Tongue (tissue), 2 donors: ENCODE results near the gene KIAA1614. TPM values are rescaled to one million over a fixed set of nuclear protein-coding genes. Genes with fewer than 3 reads are reported as not detected.

Experiments used
- DNase-seq: peaks from one replicate; pipeline ENCODE4 v3.0.0-alpha.2; 2015
- total RNA-seq: library from RNA; depleted of rRNA; stranded (reverse); fragments of >200 nt; gene quantifications from one replicate; pipeline ENCODE4 v1.2.3, GENCODE V29; 2014

The KIAA1614 gene
- total RNA-seq, 1 donor from 2014 or later, result 10.2 TPM

DNA sequence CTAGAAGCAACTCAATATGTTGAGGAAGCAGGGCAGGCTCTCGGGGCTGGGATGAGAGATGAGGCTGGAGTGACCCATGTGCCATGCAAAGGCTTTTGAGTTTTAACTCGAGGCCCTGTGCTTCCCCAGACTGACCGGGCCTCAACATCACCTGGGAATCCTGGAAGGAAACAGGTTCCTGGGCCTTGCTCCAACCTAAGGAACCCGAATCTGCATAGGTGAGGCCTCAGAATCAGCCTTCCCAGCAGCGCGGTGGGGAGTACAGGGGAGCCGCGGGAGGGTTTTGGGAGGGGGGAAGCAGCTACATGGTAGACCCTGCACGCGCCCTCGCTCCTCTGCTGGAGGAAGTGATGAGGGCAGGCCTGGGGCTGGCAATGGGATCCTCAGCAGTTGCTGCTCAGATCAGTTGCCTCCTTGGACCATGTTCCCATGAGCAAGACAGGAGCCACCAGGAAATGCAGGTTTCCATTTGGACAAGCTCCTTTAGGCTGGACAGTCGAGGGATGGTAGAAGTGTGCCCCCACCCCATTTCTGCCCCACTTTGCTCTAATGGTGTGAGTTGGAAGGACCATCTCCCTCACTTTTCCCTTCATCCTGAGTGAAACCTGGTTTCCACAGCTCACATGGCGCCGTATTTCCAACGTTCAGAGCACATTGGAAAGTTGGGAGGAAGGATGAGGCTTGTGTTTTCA is 4.5 kb upstream of the KIAA1614 start:
- no peak for DNase-seq

DNA sequence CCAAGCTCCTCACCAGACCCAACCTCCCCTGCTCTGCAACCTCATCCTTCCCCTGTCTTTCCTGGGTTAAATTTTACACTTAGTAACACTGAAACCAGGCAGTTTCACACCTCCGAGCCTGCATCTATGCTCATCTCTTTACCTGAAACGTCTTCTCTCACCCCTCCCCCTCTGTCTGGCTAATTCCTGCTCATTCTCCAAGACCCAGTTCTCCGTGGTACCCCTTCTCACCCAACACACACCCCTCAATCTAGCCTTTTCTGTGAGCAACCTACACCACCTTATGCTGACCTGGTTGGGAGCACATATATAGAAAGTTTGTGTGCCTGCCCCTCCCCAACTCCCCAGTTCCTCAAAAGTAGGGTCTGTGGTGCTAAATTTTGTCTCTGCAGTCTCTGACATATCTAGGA is 3.7 kb upstream of the KIAA1614 start:
- DNase-seq, result no peak

DNA sequence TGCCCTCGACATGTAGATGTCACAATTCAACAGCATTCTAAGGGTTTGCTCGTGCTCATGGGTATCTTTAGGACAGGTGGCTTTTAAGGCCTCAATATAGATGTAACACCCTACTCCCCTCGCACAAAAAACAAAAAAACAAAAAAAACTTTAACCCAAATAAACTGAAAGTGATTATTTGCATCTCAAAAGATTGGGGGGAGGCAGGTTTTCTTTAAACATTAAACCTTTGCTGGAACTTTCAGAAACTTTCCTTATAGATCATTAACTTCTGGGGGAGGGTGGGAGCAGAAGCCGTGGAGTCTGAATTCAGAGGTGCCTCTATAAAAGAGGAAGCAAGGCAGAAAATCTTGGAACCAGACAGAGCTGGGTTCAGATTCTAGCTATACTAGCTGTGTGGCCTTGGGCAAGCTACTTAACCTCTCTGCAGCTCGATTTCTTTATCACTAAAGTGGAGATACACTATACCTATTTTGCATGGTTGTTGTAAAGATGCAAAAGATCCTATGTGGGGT is 3.2 kb upstream of the KIAA1614 start:
- DNase-seq, result no peak

DNA sequence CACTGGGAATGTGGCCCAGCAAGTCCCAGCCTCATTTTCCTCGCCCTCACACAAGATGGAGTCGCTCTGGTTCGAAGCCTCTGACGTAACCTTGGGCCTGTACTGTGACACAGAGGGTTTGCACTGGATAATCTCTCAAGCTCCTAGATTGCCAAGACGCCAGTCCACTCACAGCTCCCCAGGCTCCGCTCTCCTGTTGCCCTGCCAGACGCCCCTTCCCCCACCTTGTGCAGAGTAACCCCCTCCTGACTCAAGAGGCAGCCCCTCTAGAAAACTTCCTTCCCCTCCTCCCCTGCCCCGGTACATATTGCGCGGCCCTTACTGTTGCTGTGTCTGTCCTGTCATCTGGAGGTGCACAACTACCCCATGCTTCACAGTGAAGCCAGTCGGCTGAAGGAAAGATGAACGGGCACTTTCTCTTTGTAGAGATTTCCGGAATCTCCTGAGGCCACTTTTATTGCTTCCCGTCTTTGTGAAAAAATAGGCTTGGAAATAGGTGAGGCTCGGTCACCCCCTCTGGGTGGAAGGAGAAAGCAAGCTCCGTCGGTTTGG is 981 bp upstream of the KIAA1614 start:
- peak; percentile 61 for DNase-seq

DNA sequence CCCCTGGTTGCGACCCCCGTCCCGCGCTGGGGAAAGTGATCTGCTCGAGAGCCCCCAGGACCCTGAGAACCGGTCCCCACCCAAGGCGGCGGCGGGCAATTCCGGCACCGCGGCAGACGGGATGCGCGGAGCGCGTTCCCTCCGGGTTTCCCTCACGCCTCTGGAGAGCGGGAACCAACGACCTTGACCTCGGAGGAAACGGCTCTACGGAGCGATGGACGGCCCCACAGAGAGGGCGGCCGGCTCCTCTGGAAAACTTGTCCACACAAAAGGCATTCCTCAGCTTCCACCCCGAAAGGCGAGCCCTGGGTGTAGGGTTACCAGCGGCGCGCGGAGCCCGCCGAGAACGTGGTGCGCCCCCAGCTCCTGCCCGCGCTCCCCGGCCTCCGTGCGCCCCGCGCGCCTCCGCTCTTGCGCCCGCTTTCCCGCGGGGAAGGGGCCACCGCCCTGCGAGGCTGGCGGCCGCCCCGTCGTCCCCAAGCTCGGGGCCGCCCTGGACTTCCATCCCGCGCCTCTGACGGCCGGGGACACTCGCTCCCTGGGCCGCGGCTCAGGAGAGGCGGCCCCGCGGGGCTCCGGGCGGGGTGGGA is 391 bp upstream of the KIAA1614 start:
- DNase-seq, result peak; percentile 79

DNA sequence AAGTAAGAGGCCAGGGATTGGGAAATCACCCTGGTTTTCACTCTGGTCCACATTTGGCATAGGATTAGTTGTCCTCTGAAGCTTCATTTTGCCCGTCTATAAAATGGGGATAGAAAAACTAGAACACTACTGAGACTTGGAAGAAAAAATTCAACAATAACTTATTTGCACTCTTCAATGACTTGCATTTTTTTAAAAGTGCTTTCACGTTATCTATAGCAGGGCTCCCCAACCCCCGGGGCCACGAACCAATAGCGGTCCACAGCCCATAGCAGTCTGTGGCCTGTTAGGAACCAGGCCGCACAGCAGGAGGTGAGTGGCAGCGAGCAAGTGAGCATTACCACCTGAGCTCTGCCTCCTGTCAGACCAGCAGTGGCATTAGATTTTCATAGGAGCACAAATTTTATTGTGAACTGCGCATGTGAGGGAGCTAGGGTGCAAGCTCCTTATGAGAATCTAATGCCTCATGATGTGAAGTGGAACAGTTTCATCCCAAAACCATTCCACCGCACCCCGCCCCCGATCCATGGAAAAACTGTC is 2.8 kb downstream of the KIAA1614 start:
- DNase-seq, result no peak

DNA sequence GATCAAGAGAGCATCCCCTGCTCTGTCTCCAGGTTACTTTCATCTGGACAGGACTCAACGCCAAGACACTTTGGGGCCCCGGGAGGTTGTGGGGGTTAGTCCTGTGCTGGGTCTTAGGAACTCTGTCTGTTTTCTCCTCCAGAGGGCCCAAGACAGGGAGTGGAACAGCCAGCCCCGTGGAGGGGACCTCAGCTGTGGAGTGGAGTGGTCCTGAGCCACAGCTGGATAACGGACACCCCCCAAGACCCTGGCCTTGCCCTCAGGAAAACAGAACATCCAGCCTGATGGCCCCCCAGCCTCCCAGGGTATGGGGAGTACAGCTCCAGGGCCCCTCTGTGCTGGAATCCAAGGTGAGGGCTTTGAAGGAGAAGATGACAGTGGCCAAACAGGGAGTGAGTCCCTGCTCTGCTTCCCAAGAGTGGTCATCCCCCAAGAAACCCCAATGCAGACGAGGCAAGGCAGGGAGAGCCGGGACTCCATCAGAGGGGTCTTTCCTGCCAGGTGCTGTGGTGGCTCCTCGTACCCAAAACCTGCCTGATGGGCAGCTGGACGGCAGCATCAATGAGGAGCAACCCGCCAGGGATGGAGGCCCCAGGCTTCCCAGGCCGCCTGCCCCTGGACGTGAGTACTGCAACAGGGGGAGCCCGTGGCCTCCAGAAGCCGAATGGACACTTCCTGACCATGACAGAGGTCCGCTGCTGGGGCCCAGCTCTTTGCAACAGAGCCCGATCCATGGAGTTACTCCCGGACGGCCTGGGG is 3.5 kb downstream of the KIAA1614 start:
- no peak for DNase-seq

DNA sequence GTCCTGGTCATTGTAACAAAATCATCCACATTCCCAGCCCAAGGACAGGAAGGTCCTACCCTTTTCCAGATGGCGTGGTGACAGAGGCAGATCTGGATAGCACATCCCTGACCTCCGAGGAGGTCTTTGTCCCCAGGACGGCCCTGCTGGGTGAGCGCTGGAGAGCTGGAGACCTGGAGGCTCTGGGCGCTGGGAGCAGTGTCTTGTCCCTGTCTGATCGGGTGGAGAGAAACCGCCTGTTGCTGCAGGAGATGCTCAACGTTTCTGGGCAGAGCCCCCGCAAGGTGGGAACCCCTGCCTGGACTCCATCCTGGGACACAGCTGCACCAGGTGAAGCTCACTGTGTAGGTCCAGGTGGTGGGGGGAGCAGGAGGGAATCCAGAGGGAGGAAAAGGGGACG is 4.1 kb downstream of the KIAA1614 start:
- no peak for DNase-seq

DNA sequence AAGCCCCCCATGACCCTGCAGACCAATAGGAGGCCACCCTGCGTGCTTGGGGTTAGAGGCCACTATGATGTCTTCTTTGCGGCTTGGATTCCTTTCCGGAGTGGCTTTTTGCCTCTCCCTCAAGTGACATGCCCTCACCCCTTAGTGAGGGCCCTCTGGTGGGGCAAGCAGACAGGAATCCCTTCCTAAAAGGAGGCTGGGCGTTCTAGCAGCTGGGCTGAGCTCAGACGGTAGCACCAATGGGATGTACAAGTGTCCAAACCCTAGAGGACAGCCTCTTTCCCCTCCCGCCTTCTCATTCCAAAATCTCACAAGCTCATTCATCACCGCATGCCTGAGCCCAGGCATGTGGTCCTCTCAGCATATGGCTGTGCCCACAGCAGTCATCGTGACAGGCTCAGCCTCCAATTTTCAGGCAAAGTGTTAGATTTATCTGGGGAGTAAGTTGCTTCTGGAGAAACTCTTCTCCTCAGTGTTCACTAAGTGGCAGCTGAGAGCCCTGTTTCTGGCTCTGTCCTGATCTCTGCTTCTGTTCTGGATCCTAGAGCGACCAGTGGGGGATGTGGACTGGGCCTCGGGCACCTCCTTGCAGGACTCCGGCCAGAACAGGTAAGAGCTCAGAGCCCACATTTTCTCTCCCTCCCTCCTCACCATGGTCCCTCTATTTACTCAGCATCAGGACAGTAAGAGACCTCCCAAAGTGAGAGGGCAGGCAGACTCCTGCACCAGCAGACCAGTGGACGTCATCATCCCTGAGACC is 4.8 kb downstream of the KIAA1614 start:
- peak; percentile 60 for DNase-seq

DNA sequence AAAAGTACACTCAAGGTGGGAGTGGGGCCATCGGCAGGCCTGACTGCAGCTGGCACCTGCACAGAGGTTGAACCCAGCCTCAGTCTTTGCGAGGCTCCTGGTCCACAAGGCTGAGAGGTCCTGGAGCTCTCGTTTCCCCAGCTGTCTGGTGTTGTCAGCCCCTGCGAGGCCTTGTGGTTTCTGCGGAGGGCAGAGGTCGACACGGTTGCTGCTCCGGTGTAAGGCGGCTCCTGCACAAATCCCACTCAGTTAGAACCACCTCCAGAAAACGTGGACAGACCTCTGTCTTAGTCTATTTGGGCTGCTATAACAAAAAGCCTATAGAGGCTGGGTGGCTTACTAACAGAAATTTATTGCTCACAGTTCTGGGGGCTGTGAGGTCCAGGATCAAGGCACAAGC is 5.8 kb downstream of the KIAA1614 start:
- DNase-seq, result no peak

DNA sequence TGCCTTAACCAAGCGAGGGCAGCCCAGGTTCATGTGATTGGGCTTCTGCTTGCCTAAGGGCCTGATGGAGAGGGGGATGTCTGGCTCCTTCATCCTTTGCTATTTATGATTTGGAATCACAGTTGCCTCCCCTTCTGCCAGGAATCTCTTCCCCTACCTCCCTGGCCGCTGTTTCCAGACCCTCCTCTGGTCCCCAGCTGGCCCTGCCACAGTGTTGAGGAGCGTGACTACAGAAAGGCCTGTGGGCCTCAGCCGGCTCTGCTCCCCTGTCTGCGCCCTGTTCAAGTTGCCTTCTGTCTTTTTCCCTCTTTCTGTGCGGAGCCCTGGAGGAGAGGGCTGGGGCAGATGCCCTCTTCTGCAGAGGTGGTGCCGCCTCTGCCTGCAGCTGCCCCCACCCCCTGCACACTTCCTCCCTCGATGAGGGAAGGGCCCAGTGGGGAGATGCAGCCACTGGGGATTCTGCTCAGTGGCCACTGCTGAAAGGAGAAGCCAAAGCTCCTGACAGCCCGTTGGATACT is 6.5 kb downstream of the KIAA1614 start:
- no peak for DNase-seq

DNA sequence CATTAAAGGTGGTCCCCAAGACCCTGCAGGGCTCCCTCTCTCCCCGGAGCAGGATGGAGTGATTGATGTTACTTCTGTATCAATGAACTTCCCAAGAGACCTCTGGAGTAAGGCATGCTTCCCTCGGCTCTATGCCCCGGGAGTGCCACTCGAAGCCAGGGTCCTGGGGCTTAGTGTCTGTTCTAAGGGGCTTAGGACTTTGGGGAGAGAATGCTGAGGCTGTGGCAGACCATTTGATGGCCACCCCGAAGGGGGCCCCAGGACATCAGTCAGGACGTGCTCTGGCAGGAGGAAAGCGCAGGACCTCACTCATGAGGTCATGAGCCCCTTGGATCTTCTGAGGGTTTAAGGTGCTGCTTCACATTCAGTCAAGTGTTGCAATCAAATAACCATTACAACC is 7.5 kb downstream of the KIAA1614 start:
- DNase-seq, result no peak

DNA sequence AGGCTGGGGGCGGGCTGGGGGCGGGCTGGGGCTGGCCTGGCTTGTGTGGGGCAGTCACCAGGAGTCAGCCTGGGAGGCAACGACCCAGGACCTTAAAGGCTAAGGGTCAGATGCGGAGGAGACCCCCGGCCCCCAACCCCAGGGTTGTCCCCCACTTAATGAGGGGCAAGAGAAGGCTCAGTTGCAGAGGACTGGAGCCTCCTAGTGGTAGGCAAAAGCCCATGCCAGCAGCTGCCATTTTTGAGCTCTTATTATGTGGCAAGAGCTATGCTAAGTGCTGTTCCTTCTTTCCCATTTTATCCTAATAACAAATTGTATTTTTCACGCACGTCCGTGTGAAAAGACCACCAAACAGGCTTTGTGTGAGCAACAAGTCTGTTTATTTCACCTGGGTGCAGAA is 8.0 kb downstream of the KIAA1614 start:
- no peak for DNase-seq

DNA sequence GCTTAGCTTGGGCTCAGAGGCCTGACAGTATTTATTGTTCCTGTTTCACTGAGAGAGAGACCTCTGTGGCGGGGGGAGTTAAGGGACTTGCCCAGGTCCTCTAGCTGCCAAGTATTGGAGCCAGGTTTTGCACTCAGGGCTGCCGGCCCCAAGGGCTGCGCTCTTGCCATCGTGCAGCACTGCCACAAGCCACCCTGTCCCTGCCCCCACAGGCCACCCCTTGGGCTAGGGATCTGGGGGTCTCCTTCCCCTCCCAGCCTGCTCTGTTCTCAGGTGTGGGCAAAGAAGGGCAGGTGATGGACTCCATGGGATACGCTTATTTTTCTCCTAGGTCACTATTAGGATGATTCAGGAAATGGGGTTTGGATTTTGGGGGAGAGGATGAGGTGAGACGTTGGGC is 8.7 kb downstream of the KIAA1614 start:
- no peak for DNase-seq

DNA sequence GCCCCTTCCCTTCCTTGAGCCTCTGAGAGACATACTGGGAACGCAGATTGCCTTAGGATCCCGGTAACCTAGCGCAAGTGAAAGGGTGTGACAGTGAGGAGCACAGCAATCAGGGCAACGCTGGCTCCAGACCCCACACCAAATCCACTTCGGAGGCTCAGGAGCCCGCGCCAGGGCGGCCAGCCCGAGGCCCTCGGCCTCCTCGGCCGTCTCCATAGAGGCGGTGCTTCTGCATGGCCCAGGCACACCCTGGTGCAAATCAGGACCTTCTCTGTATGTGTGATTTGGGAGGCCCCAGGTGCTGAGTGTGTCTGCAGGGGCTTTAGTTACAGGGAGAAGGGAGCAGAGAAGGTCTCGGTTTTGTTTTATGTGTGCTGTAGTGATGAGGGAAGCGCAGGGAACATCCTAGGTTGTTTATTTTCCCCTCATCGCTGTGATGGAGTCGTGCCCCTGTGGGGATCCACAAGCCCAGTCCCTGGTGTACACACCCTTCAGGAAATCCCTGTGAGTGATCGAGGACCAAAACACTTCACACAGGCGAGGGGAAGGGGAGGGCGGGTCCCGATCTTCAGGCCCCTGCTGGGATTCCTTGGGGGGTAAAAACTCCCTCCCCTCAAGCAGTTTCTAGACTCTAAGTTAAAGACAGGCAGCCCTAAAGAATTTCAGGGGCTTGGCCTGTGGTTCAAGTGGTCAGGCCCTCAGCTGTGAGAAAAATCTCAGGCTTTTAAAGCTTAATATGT is 9.4 kb downstream of the KIAA1614 start:
- no peak for DNase-seq

DNA sequence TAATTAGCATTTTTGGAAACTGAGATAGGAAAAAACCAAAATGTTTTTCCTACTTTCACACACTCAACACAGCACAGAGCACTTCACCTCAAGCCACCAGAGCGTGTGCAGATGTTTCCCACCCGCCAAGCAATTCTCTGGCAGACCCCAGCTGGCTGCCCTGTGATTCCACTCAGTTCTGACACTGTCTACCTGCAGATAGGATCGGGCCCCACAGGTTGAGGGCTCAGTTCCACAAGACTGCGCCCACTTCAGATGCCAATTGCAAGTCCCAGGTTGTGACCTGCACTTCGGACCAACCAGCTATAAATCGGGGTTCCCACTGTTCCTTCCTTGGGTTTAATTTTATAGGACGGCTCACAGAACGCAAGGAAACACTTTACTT is 9.9 kb downstream of the KIAA1614 start:
- DNase-seq, result no peak

DNA sequence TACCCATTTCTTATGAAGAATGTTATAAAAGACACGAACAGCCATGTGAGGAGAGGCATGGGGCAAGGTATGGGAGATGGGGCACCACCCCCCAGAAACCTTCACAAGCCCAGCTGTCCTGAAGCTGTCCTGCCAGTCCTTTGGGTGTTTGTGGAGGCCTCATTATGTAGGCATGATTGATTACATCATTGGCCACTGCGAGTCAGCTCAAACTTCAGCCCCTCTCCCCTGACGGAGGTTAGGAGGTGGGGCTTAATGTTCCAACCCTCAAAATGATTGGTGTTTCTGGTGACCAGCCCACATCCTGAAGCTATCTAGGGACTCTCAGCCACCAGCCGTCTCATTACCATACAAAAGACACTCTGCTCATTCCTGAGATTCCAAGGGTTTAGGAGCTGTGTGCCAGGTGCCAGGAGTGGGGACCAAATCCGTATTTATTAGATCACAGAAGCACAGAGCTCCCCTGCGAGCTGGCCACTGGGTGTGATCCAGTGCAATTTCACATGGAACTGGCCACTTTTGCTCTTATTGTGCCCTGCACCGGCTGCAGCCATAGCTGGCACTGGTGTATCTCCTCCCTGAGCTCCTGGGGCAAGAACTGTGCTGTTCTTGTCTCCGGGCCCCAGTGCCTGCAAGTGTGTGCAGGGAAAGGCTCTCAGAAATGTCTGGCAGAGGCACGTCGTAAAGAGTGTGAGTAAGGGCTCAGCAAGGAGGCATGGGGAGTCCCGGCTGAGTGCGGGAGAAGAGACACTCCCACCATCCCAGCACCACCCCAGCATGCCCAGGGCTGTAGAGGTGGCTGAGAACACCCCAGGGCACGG is 10.5 kb downstream of the KIAA1614 start:
- DNase-seq, result peak; percentile 72

DNA sequence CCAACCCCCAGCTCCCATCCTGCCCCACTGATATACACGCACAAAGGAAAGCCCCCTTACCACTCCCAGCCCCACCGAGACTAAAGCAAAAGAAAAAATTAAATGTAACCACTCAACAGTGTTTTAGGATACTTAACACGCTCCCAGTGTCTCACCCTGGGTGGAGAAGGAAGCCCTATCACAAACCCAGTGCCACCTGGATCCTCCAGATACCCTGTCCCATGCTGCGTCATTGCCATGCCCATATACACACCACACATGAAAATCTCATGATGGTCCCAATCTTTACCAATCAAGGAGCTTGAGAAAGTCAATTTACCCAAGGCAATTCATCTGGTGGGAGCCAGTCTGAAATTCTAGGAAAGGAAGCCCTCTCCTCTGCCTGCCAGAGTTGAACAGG is 11.2 kb downstream of the KIAA1614 start:
- no peak for DNase-seq

DNA sequence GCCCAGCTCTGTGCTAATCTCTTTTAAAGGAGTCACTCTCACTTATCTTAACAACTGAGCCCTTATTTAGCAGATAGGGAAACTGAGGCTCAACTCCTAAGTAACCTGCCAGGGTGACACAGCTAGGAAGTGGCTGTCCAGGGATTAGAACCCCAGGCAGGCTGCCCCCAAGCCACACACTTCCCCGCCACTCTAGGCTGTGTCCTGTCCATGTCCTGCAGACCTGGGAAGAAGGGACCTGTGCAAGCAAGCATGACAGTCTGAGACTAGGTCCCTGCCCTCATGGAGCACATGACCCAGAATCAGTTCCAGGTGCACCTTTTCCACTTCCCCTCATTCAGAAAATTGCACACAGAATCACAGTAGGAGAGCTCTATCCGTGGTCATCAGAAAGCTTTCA is 12.2 kb downstream of the KIAA1614 start:
- no peak for DNase-seq

DNA sequence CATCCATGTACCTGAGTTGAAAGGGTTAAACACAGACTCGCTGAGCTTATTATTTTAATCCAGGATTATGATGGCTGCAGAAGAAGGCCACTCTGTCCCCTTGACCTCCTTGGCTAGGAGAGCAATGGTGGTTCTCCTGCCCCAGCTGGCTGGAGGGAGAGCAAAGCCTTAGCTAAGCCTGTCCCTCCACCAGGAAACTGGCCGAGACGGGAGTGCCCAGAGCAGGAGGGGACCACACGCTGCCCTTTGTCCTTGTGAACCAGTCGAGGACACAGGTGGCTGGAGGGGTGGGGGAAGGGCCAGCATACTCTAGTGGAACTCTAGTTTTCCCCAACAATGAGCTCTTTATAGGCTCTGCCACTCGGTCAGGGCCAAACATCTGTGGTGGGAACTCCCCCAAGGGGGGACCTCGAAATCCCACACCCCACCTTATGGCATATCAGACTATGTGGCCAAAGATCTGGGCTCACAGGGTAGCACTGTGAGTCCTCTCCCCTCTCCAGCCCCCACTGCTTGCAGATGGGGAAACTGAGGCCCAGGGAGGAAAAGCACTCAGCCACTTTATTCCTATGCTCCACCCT is 12.9 kb downstream of the KIAA1614 start:
- peak; percentile 71 for DNase-seq
